GM21717 (cell line): ENCODE data around the gene SLC15A4.
"Not testable (repeated sequence)": the region's sequence is repeated elsewhere in the genome, so short reads cannot be mapped to it uniquely, and the experiment has no call there.

Source experiments
- ATAC-seq: cut with Tn5 transposase; IDR thresholded peaks from one replicate; pipeline ENCODE4 v1.9.1; 2021; ENCODE audit warnings: mild to moderate bottlenecking, moderate library complexity; ENCODE audit not compliant: unreplicated experiment

The SLC15A4 gene

DNA sequence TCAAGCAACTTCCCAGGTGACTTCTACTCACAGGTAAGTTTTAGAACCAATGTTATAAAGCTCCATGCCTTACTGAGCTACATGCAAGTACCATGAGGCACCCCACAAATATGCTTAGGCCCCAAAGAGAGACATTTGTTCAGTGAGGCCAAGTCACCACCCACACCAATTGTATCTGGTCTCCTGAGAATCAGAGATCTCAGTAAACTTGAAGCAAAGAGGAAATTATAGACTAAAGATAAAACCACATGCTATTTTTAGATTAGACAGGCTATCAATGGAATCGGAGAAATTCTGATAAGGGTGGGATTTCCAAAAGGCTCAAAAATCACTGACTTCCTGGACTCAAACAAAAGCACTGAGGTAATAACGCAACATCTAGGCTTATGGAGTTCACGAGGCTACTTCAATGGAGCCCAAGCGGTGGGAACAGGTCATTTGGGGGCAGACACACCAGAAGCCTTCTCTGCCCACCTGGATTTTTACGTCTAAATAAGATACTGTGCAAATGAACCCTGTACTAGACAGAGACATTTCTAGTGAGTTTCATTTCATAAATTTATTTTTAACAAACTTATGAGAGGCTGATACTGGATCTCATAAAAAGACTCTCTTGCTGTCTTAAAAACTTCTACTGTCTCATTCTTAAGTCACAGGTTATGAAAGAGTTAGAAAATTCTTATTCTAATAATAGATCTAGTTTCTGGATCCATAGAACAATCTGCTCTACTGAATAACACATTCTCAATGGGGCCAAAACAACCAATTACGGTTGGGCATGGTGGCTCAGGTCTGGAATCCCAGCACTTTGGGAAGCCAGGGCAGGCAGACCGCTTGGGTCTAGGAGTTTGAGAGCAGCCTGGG is 7.7 kb downstream of the SLC15A4 start:
- ATAC-seq: no peak

- no peak for ATAC-seq
Observed at GRCh38 chr12:128814411-128815261, 9.1 kb downstream of the SLC15A4 start.

- ATAC-seq: no peak
Observed at GRCh38 chr12:128813883-128814282, 9.9 kb downstream of the SLC15A4 start.

DNA sequence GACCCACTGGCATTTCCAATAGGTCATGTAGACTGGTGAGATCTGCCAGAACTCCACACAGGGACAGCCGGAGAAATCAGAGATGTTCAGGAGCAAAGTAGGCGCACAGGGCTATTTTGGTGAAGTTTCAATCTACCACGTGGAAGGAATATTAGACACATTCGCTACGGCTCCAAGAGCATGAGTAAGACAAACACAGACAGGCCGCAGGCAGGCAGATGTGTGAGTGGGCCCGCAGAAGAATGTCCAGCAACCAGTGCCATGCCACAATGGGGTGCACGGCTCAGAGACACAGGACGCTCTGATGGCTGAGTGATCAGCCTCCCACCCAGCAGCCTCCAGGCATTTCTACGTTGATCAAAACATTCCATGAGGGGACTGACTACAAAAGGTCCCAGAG is 10.4 kb downstream of the SLC15A4 start:
- ATAC-seq: no peak

DNA sequence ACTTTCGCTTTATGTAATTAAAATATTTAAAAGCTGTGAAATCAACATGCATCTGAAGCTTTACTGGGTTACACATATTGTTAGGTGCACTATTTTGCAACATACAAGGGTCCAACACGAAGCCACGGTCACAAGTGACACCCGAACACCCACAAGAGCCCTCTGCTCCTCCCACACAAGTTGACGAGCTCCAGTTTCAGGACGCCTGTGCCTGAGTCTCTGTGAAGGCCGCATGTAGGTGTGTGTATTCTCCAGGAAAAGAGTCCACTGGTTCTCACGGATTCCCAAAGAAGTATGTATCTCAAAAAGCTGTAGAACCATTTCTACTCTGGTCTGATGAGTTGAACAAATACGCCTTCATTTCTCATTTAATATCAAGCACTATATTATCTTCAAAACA is 12.0 kb downstream of the SLC15A4 start:
- ATAC-seq: no peak

- peak; percentile 69 for ATAC-seq
Observed at GRCh38 chr12:128810182-128811127, 13.3 kb downstream of the SLC15A4 start.

GRCh38 chr12:128808651-128809050 is 15.1 kb downstream of the SLC15A4 start:
- no peak for ATAC-seq

GRCh38 chr12:128807161-128807724 is 16.5 kb downstream of the SLC15A4 start:
- no peak for ATAC-seq

DNA sequence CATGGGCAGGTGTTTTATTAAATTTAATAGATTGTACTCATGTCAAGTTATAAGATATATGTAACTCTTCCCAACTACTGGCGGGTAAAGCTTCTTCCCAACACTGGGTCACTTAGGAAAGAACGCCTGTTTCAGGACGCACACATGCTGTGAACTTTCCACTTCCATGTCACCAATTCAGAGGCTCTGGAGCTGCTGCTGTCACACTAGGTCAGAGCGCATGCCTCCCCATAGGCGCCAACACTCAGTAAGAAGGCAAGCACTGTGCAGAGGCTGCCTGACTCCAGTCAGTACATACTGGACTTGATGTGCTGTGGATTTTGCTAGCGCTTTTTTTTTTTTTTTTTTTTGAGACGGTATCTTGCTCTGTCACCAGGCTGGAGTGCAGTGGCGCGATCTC is 17.2 kb downstream of the SLC15A4 start:
- no peak for ATAC-seq

DNA sequence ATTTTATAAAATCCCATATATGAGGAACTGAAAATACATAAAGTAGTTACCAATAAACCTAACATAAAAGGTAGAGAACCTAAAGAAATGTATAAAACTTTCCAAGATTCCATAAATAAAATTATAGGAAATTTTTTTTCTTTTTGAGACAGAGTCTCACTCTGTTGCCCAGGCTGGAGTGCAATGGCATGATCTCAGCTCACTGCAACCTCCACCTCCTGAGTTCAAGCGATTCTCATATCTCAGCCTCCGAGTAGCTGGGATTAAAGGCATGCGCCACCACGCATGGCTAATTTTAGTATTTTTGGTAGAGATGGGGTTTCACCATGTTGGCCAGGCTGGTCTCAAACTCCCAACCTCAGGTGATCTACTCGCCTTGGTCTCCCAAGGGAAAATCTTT is 18.4 kb downstream of the SLC15A4 start:
- ATAC-seq: not testable (repeated sequence)

- ATAC-seq: no peak
Observed at GRCh38 chr12:128804762-128805161, 19.0 kb downstream of the SLC15A4 start.

DNA sequence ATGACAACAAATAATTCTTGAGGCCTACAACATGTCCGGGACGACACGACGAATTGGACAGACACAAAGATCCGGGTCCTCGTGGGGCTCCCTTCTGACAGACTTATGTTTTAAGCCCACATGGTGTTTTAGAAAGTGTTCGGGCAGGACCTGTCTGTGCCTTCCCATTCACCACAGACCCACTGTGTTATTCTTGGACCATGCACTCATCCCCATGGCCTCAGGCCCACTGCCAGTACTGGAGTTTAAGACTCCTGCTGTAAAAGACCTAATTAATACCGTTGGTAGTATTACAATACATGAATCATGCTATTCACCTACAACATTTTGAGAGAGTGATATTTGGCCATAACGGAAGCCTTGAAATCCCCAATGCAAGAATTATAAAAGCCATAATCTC is 20.0 kb downstream of the SLC15A4 start:
- no peak for ATAC-seq

DNA sequence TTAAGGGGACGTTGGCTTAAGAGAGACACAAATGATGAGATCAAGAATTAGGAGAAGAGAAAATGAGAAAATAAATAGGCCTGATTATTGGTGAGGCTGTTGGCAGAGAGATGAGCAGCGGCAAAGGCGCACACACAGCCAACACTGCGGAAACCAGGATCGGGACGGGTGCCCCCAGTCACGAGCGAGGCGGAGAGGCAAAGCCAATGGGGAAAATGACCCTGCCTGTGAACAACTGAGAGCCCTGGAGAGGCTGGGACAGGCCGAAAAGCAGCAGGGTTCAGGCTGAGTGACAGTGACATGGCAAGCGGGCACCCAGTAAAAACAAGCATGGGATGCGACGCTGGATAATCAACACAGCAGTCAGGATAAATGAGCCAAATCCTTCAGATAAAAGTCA is 21.0 kb downstream of the SLC15A4 start:
- ATAC-seq: no peak

DNA sequence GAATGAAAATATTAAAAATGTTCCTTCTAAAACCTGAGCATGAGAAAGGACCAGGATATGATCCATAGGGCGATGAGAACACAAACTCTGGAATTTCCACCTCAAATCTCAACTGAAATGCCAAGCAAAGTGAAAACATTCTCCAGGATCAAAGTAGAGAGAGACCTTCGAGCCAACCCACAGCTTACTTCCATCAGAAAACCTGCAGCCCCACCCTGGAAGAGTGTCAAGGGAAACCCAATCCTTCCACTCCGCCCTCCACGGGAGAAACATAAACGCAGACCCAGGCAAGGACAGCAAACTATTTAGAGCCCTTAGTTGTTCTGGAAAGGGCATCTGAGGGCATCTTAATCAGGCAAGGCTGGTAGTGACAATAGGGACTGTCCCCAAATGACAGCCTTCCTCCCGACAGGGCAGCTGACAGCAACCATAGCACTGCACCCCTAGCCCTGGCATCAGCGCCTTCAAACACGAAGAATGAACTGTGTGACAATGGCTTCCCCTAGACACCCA is 21.8 kb downstream of the SLC15A4 start:
- no peak for ATAC-seq

- ATAC-seq: no peak
Observed at GRCh38 chr12:128800606-128801005, 23.2 kb downstream of the SLC15A4 start.

GRCh38 chr12:128798571-128799341 is 25.0 kb downstream of the SLC15A4 start:
- peak; percentile 31 for ATAC-seq

DNA sequence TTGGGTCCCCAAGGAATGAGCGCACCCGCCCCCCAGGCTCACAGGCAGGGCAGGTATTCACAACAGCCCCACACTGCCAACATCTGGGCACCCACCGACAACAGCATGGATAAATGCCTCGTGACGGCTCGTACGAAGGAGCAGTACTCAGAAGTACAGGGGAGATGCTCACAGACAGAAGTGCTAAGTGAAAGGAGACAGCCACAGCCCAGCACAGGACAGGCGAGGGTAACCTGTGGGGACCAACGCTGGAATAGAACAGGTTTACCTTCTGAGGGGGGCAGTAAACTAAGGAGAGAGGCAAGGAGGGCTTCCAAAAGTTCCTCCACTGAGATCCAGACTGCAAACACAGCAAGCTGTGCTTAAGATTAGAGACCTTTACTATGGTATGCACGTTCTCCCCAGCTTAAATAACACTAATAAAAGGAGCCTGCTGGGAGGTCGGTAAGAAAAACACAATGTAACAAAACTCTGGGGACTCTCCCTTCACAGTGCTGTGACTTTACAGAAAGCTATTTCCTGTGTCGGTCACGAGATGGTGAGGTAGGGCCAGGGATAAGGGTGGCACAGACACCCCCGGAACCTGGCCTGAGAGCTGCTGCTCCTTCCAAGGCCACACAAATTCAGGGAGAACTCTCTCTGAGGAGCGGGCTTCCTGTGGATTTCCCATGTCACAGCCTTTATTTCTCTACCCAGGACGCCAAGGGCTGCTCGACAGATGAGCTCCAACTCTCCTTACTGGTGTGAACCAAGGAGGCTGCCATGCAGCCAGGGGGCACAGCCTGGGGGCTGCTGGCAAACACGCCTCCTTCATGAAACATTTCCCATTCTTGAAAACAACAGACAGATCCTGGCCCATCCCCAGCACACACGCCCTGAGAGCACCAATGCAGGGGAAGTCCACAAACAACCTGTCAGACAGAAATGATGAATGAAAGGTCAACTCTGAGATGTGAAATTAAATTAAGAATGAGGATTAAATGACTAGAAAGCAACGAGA is 26.3 kb downstream of the SLC15A4 start:
- no peak for ATAC-seq

DNA sequence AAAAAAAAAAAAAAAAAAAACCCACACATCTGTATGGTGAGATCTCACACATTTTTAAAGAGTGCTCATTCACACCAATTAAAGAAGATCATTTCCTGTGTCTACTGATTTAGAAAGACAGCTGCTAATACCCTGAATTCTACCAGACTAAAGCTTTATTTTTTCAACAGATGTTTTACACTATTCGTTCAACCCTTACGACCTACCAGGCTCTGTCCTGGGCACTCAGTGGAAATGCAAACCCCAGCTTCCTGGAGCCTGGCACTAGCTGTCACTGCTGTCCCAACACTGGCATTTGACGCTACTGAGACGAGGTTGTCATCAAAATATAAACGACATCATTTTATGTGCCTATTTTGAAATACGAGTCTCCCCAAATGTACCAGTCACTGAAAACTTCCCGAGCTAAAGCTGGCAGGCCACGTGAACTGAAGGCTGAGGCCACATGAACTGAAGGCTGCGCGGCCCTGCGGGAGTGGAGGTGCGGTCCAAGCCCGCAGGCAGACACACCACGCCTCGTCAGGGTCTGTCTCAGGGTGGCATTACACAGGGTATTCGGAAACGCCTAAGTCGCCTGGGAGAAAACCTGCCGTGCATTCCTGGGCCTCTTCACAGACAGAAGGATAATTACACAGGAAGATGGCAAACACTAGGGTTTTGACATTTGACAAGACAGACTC is 27.2 kb downstream of the SLC15A4 start:
- no peak for ATAC-seq
